ENCODE measurements around the gene MST1R. TPM values are rescaled to one million over a fixed set of nuclear protein-coding genes. Genes with fewer than 3 reads are reported as not detected.

The MST1R gene
- polyA plus RNA-seq, 2 of the 4 experiments (the other 2 are of a cell fraction) = 5.9 to 7.5 TPM

GRCh38 chr3:49886922-49887265 lies 16.8 kb downstream of the MST1R start:
- ATAC-seq = no peak
- ChIA-PET CTCF (interaction anchor here (1.4 kb wide), 1 partner anchor 12 kb away, joined by 6 read pairs; no protein-coding TSS in a partner anchor), POLR2A (no interaction called here)
- DNase-seq (ENCODE audit: low read depth in 1 of 2, low spot score in 1 of 2) = no peak
- no peak for FAIRE-seq
- no peak overlapping the region for H3K4me3 ChIP-seq
- H3K27ac ChIP-seq = no peak overlapping the region
- no peak overlapping the region for H3K4me2 ChIP-seq
- H3K4me1 ChIP-seq = no peaks in the 10 kb centered on the region
- no peaks in the 10 kb centered on the region for H3K9me3 ChIP-seq
- no peak for TF ChIP-seq ZC3H11A (IDR thresholded peaks at IDR 0.05)
- TF ChIP-seq CEBPB (IDR thresholded peaks at IDR 0.05) = no peak
- TF ChIP-seq HDAC2 (IDR thresholded peaks at IDR 0.05) = no peak
- TF ChIP-seq TFCP2L1 (CRISPR knock-in tag; IDR thresholded peaks at IDR 0.05) = no peak

- ATAC-seq (no peak), DNase-seq (ENCODE audit: low read depth in 1 of 2, low spot score in 1 of 2) (no peak), FAIRE-seq (no peak)
- H3K4me2 ChIP-seq = no peak overlapping the region
- no peaks in the 10 kb centered on the region for H3K9me3 ChIP-seq
- 95% methylated on average over 3 of the region's 4 CpGs for WGBS (ENCODE audit: missing lambda C conversion rate)
- TF ChIP-seq TFCP2L1 (CRISPR knock-in tag; IDR thresholded peaks at IDR 0.05) (no peak), RARB (CRISPR knock-in tag; IDR thresholded peaks at IDR 0.05) (no peak), CBX2 (IDR thresholded peaks at IDR 0.05; ENCODE audit: borderline replicate concordance, low read depth) (no peak), KDM1A (IDR thresholded peaks at IDR 0.05; ENCODE audit: low read depth) (no peak), NPAS2 (CRISPR knock-in tag; IDR thresholded peaks at IDR 0.05; ENCODE audit: borderline replicate concordance) (no peak), ZSCAN20 (CRISPR knock-in tag; IDR thresholded peaks at IDR 0.05) (no peak), RCOR1 (IDR thresholded peaks at IDR 0.05; ENCODE audit: low read depth, low read length) (no peak), MYC (IDR thresholded peaks at IDR 0.05; ENCODE audit: borderline replicate concordance, low read length) (no peak), EHMT2 (IDR thresholded peaks at IDR 0.05; ENCODE audit: low read depth) (no peak), CBX8 (IDR thresholded peaks at IDR 0.05) (no peak), JUNB (IDR thresholded peaks at IDR 0.05) (no peak), HOXA7 (CRISPR knock-in tag; IDR thresholded peaks at IDR 0.05) (no peak), MAZ (IDR thresholded peaks at IDR 0.05; ENCODE audit: borderline replicate concordance, low read depth, low read length) (no peak), HES2 (IDR thresholded peaks at IDR 0.05) (no peak), FOSB (CRISPR knock-in tag; IDR thresholded peaks at IDR 0.05) (no peak), ZFP36 (IDR thresholded peaks at IDR 0.05; ENCODE audit: borderline replicate concordance, partially characterized antibody) (no peak), ZNF302 (CRISPR knock-in tag; IDR thresholded peaks at IDR 0.05) (no peak), POLR2AphosphoS2 (conservative IDR thresholded peaks at IDR 0.05; ENCODE audit: low read length) (no peak)
- TF ChIP-seq, protein P1, sequence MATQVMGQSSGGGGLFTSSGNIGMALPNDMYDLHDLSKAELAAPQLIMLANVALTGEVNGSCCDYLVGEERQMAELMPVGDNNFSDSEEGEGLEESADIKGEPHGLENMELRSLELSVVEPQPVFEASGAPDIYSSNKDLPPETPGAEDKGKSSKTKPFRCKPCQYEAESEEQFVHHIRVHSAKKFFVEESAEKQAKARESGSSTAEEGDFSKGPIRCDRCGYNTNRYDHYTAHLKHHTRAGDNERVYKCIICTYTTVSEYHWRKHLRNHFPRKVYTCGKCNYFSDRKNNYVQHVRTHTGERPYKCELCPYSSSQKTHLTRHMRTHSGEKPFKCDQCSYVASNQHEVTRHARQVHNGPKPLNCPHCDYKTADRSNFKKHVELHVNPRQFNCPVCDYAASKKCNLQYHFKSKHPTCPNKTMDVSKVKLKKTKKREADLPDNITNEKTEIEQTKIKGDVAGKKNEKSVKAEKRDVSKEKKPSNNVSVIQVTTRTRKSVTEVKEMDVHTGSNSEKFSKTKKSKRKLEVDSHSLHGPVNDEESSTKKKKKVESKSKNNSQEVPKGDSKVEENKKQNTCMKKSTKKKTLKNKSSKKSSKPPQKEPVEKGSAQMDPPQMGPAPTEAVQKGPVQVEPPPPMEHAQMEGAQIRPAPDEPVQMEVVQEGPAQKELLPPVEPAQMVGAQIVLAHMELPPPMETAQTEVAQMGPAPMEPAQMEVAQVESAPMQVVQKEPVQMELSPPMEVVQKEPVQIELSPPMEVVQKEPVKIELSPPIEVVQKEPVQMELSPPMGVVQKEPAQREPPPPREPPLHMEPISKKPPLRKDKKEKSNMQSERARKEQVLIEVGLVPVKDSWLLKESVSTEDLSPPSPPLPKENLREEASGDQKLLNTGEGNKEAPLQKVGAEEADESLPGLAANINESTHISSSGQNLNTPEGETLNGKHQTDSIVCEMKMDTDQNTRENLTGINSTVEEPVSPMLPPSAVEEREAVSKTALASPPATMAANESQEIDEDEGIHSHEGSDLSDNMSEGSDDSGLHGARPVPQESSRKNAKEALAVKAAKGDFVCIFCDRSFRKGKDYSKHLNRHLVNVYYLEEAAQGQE (IDR thresholded peaks at IDR 0.05) = no peak
- CTCF ChIA-PET = interaction anchor here (0.6 to 1.8 kb wide), 3 partner anchors 22 to 195 kb away, joined by 4 to 8 read pairs (median 4); no protein-coding TSS in a partner anchor
- H3K4me1 ChIP-seq = no peaks in the 10 kb centered on the region
- POLR2A ChIA-PET = no interaction called here
- no peak overlapping the region for H3K4me3 ChIP-seq
- H3K27ac ChIP-seq = no peak overlapping the region
Observed at GRCh38 chr3:49883998-49884397, 19.7 kb downstream of the MST1R start.

- no peaks in the 10 kb centered on the region for H3K9me3 ChIP-seq
- 46% methylated on average over 4 of the region's 6 CpGs for WGBS (ENCODE audit: missing lambda C conversion rate)
- no peak for FAIRE-seq
- POLR2A ChIA-PET = no interaction called here
- no peak overlapping the region for H3K4me3 ChIP-seq
- CTCF ChIA-PET = interaction anchor here (1.1 to 2.4 kb wide), 4 partner anchors 13 to 24 kb away, joined by 3 to 11 read pairs (median 4); no protein-coding TSS in a partner anchor
- ATAC-seq = no peak
- no peak overlapping the region for H3K4me2 ChIP-seq
- no peak for DNase-seq (ENCODE audit: low read depth in 1 of 2, low spot score in 1 of 2)
- TF ChIP-seq HOXB5 (CRISPR knock-in tag; IDR thresholded peaks at IDR 0.05) = no peak
- TF ChIP-seq SREBF2 (IDR thresholded peaks at IDR 0.05) = no peak
- TF ChIP-seq MAFK (IDR thresholded peaks at IDR 0.05; ENCODE audit: partially characterized antibody) = no peak
- TF ChIP-seq RARB (CRISPR knock-in tag; IDR thresholded peaks at IDR 0.05) = no peak
- no peak for TF ChIP-seq JUN (IDR thresholded peaks at IDR 0.05)
- no peak for TF ChIP-seq CEBPB (IDR thresholded peaks at IDR 0.05)
- TF ChIP-seq ZFP36 (IDR thresholded peaks at IDR 0.05; ENCODE audit: borderline replicate concordance, partially characterized antibody) = no peak
- no peak for TF ChIP-seq MYC (IDR thresholded peaks at IDR 0.05; ENCODE audit: borderline replicate concordance, low read length)
- TF ChIP-seq NPAS2 (CRISPR knock-in tag; IDR thresholded peaks at IDR 0.05; ENCODE audit: borderline replicate concordance) = no peak
- TF ChIP-seq FOXS1 (CRISPR knock-in tag; IDR thresholded peaks at IDR 0.05) = no peak
- TF ChIP-seq HOXA7 (CRISPR knock-in tag; IDR thresholded peaks at IDR 0.05) = no peak
- no peak for TF ChIP-seq KDM5A (IDR thresholded peaks at IDR 0.05)
- no peaks in the 10 kb centered on the region for H3K4me1 ChIP-seq
- H3K27ac ChIP-seq = no peak overlapping the region
Observed at GRCh38 chr3:49882166-49882565, 21.5 kb downstream of the MST1R start.
